Nephron progenitor cell (in vitro differentiated cells): ENCODE data around the gene ACSS3.

ENCODE experiments used
- DNase-seq: peaks from one replicate; pipeline ENCODE4 v3.0.0; 2021
- H3K27ac Mint-ChIP-seq: 2 replicates; pipeline ENCODE4 v1.8.0; 2021; ENCODE audit warnings: mild to moderate bottlenecking, moderate library complexity, mixed read lengths
- H3K27me3 Mint-ChIP-seq: 2 replicates; pipeline ENCODE4 v1.8.0; 2021; ENCODE audit warnings: mild to moderate bottlenecking, low read depth, mixed read lengths; ENCODE audit not compliant: poor library complexity
- H3K36me3 Mint-ChIP-seq: 2 replicates; pipeline ENCODE4 v1.8.0; 2021; ENCODE audit warnings: low read depth, mixed read lengths
- H3K4me1 Mint-ChIP-seq: 2 replicates; pipeline ENCODE4 v1.8.0; 2021; ENCODE audit warnings: mixed read lengths
- H3K4me3 Mint-ChIP-seq: 2 replicates; pipeline ENCODE4 v1.8.0; 2021; ENCODE audit warnings: mild to moderate bottlenecking, moderate library complexity, mixed read lengths
- H3K9me3 Mint-ChIP-seq: 2 replicates; pipeline ENCODE4 v1.8.0; 2021; ENCODE audit warnings: mild to moderate bottlenecking, moderate library complexity, mixed read lengths
- TF ChIP-seq, protein P1 (sequence below): fragments of 200-600 bp; sonication (generic); IDR thresholded peaks from 2 replicates; pipeline ENCODE4 v1.5.0; 2021; ENCODE audit warnings: antibody characterized with exemption

Gene ACSS3

GRCh38 chr12:81203671-81204204 lies 125.9 kb downstream of the ACSS3 start:
- Mint-ChIP-seq H3K4me3 (no peak overlapping the region), H3K36me3 (peaks cover 6% of the 10 kb centered on the region), H3K27ac (no peak overlapping the region), H3K9me3 (no peaks in the 10 kb centered on the region), H3K27me3 (no peaks in the 10 kb centered on the region), H3K4me1 (peaks cover 39% of the 10 kb centered on the region)
- no peak for DNase-seq
- TF ChIP-seq, protein P1, sequence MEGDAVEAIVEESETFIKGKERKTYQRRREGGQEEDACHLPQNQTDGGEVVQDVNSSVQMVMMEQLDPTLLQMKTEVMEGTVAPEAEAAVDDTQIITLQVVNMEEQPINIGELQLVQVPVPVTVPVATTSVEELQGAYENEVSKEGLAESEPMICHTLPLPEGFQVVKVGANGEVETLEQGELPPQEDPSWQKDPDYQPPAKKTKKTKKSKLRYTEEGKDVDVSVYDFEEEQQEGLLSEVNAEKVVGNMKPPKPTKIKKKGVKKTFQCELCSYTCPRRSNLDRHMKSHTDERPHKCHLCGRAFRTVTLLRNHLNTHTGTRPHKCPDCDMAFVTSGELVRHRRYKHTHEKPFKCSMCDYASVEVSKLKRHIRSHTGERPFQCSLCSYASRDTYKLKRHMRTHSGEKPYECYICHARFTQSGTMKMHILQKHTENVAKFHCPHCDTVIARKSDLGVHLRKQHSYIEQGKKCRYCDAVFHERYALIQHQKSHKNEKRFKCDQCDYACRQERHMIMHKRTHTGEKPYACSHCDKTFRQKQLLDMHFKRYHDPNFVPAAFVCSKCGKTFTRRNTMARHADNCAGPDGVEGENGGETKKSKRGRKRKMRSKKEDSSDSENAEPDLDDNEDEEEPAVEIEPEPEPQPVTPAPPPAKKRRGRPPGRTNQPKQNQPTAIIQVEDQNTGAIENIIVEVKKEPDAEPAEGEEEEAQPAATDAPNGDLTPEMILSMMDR, result no peak

DNA sequence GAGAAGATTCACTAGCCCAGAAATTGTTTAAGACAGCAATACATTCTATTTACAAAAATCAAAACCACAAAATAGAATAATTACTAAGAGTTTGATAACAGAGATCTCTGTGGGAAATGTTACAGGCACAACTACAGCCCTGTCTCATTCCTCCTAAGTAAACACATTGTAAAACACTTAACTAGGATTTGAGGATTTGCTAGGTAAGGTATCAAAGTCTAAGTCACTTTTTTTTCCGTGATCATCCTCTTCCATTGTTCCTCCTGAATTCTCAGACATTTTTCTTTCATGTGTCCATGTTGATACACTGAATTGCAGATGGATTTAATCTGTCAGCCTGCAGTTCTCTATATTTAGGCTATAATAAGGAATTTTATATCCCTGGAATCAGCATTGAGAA lies 127.5 kb downstream of the ACSS3 start:
- H3K36me3 Mint-ChIP-seq, result peaks cover 6% of the 10 kb centered on the region
- H3K27ac Mint-ChIP-seq, result peak overlapping the region; percentile 36
- TF ChIP-seq, protein P1, result no peak
- no peak for DNase-seq
- no peaks in the 10 kb centered on the region for H3K9me3 Mint-ChIP-seq
- no peak overlapping the region for H3K4me3 Mint-ChIP-seq
- H3K4me1 Mint-ChIP-seq, result peaks cover 49% of the 10 kb centered on the region
- no peaks in the 10 kb centered on the region for H3K27me3 Mint-ChIP-seq

- no peak overlapping the region for H3K4me3 Mint-ChIP-seq
- peaks cover 49% of the 10 kb centered on the region for H3K4me1 Mint-ChIP-seq
- H3K36me3 Mint-ChIP-seq, result peaks cover 5% of the 10 kb centered on the region
- no peak for DNase-seq
- peak overlapping the region; percentile 36 for H3K27ac Mint-ChIP-seq
- no peaks in the 10 kb centered on the region for H3K9me3 Mint-ChIP-seq
- H3K27me3 Mint-ChIP-seq, result no peaks in the 10 kb centered on the region
- TF ChIP-seq, protein P1, result no peak
Observed at GRCh38 chr12:81206429-81206828, 128.6 kb downstream of the ACSS3 start.

GRCh38 chr12:81207173-81207572 lies 129.3 kb downstream of the ACSS3 start:
- peak overlapping the region; percentile 37 for H3K27ac Mint-ChIP-seq
- no peak for DNase-seq
- H3K9me3 Mint-ChIP-seq, result no peaks in the 10 kb centered on the region
- peaks cover 6% of the 10 kb centered on the region for H3K36me3 Mint-ChIP-seq
- no peaks in the 10 kb centered on the region for H3K27me3 Mint-ChIP-seq
- TF ChIP-seq, protein P1, result no peak
- H3K4me3 Mint-ChIP-seq, result no peak overlapping the region
- H3K4me1 Mint-ChIP-seq, result peaks cover 55% of the 10 kb centered on the region

DNA sequence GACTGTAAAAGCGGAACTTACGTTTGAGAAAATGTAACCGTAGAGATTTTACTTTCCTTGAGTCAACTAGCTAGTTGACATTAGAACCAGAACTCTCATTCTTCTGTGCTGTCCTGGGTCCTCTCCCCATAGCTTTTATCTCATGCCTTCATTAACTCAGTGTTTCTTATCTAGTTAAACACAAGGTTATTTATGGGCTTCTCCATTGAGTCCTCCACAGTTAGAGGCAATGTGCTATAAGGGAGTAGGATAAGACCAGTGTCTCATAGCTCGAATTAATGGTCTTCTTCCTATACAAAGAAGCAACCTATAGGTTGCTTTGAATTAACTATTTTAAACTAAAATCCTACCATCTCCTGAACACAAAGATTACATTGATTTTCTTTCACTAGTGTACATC lies 129.8 kb downstream of the ACSS3 start:
- Mint-ChIP-seq H3K27ac (peak overlapping the region; percentile 55), H3K4me1 (peaks cover 60% of the 10 kb centered on the region), H3K36me3 (peaks cover 6% of the 10 kb centered on the region), H3K4me3 (no peak overlapping the region), H3K9me3 (no peaks in the 10 kb centered on the region), H3K27me3 (no peaks in the 10 kb centered on the region)
- TF ChIP-seq, protein P1, result no peak
- DNase-seq, result no peak

- no peak for DNase-seq
- H3K27ac Mint-ChIP-seq, result peak overlapping the region; percentile 37
- no peak overlapping the region for H3K4me3 Mint-ChIP-seq
- H3K36me3 Mint-ChIP-seq, result peaks cover 6% of the 10 kb centered on the region
- H3K4me1 Mint-ChIP-seq, result peaks cover 66% of the 10 kb centered on the region
- H3K9me3 Mint-ChIP-seq, result no peaks in the 10 kb centered on the region
- H3K27me3 Mint-ChIP-seq, result no peaks in the 10 kb centered on the region
- TF ChIP-seq, protein P1, result no peak
Observed at GRCh38 chr12:81208187-81208911, 130.5 kb downstream of the ACSS3 start.
